GM23338 (cell line): ENCODE results near the gene SULF2. TPM values are rescaled to one million over a fixed set of nuclear protein-coding genes. Genes with fewer than 3 reads are reported as not detected.

Source experiments
- ATAC-seq: fragments of 200-7000 bp; cut with Tn5 transposase; 3 replicates; pipeline ENCODE4 v1.9.1; 2020
- DNase-seq: peaks from one replicate; pipeline ENCODE4 v3.0.0-alpha.2; 2015; ENCODE audit warnings: low spot score
- H2AFZ ChIP-seq: fragments of 200-600 bp; sonication (generic); 2 replicates; pipeline ENCODE4 v1.8.0; 2016; ENCODE audit warnings: antibody characterized with exemption, mild to moderate bottlenecking, moderate library complexity
- H3F3A ChIP-seq: fragments of 200-600 bp; sonication (generic); replicated peaks from 2 replicates; pipeline ENCODE4 v1.8.0; 2017; ENCODE audit warnings: antibody characterized with exemption, mixed run types, low read depth
- H3K27ac ChIP-seq: fragments of 200-600 bp; sonication (generic); 2 replicates; pipeline ENCODE4 v1.6.1; 2016; ENCODE audit warnings: low read depth
- H3K27me3 ChIP-seq: fragments of 200-600 bp; sonication (generic); 2 replicates; pipeline ENCODE4 v1.8.0; 2016; ENCODE audit warnings: mild to moderate bottlenecking, mixed run types, moderate library complexity; ENCODE audit not compliant: insufficient read depth
- H3K36me3 ChIP-seq: fragments of 200-600 bp; sonication (generic); 2 replicates; pipeline ENCODE4 v1.8.0; 2016; ENCODE audit warnings: mild to moderate bottlenecking; ENCODE audit not compliant: insufficient read depth
- H3K4me1 ChIP-seq: fragments of 200-600 bp; sonication (generic); 2 replicates; pipeline ENCODE4 v1.8.0; 2016; ENCODE audit warnings: mild to moderate bottlenecking, moderate library complexity; ENCODE audit not compliant: insufficient read depth
- H3K4me2 ChIP-seq: fragments of 200-600 bp; sonication (generic); 2 replicates; pipeline ENCODE4 v1.7.1; 2017; ENCODE audit warnings: mixed run types
- H3K4me3 ChIP-seq: fragments of 200-600 bp; sonication (generic); 2 replicates; pipeline ENCODE4 v1.6.1; 2016; ENCODE audit warnings: mixed run types
- H3K79me2 ChIP-seq: fragments of 200-600 bp; sonication (generic); replicated peaks from 2 replicates; pipeline ENCODE4 v1.8.0; 2017; ENCODE audit warnings: mild to moderate bottlenecking; ENCODE audit not compliant: insufficient read depth
- H3K9me2 ChIP-seq: fragments of 200-600 bp; sonication (generic); 2 replicates; pipeline ENCODE4 v1.8.0; 2017; ENCODE audit not compliant: insufficient read depth
- H4K20me1 ChIP-seq: fragments of 200-600 bp; sonication (generic); replicated peaks from 2 replicates; pipeline ENCODE4 v1.8.0; 2017; ENCODE audit warnings: mild to moderate bottlenecking; ENCODE audit not compliant: insufficient read depth
- H3K27ac Mint-ChIP-seq: 2 replicates; pipeline ENCODE4 v1.8.0; 2020; ENCODE audit warnings: inconsistent platforms, mild to moderate bottlenecking, moderate library complexity, mixed read lengths
- H3K27me3 Mint-ChIP-seq: 3 replicates; pipeline ENCODE4 v1.8.0; 2022; ENCODE audit warnings: low read depth, mild to moderate bottlenecking, moderate library complexity, mixed read lengths, inconsistent platforms; ENCODE audit not compliant: insufficient read depth, poor library complexity
- H3K36me3 Mint-ChIP-seq: 3 replicates; pipeline ENCODE4 v1.8.0; 2021; ENCODE audit warnings: low read depth, mild to moderate bottlenecking, inconsistent platforms, moderate library complexity, mixed read lengths
- H3K4me1 Mint-ChIP-seq: 3 replicates; pipeline ENCODE4 v1.8.0; 2020; ENCODE audit warnings: mild to moderate bottlenecking, inconsistent platforms, mixed read lengths
- H3K4me3 Mint-ChIP-seq: 3 replicates; pipeline ENCODE4 v1.8.0; 2021; ENCODE audit warnings: moderate library complexity, mild to moderate bottlenecking, inconsistent platforms, mixed read lengths
- H3K9me3 Mint-ChIP-seq: 3 replicates; pipeline ENCODE4 v1.8.0; 2020; ENCODE audit warnings: moderate library complexity, mild to moderate bottlenecking, inconsistent platforms, mixed read lengths
- CREB1 ChIP-seq: fragments of 250-450 bp; sonication (Bioruptor Pico); IDR thresholded peaks from 2 replicates; pipeline ENCODE4 v1.5.0; 2020; ENCODE audit warnings: low read depth, mild to moderate bottlenecking, moderate library complexity
- EZH2 ChIP-seq: fragments of 200-600 bp; sonication (generic); IDR thresholded peaks from one replicate; pipeline ENCODE4 v1.8.0; 2017; ENCODE audit warnings: antibody characterized with exemption, mild to moderate bottlenecking, low read depth; ENCODE audit not compliant: unreplicated experiment
- NANOG ChIP-seq: IDR thresholded peaks from 2 replicates; pipeline ENCODE4 v1.6.1; 2016; ENCODE audit warnings: antibody characterized with exemption, borderline replicate concordance
- POLR2AphosphoS5 ChIP-seq: IDR thresholded peaks from 2 replicates; pipeline ENCODE4 v1.6.1; 2016; ENCODE audit warnings: antibody characterized with exemption, low read depth
- STAT1 ChIP-seq: IDR thresholded peaks from one replicate; pipeline ENCODE4 v1.6.1; 2016; ENCODE audit warnings: antibody characterized with exemption; ENCODE audit not compliant: unreplicated experiment
- ZNF114 ChIP-seq: fragments of 250-450 bp; sonication (Bioruptor Pico); IDR thresholded peaks from 2 replicates; pipeline ENCODE4 v1.5.0; 2020; ENCODE audit warnings: mild to moderate bottlenecking, moderate library complexity
- ZNF331 ChIP-seq: fragments of 250-450 bp; sonication (Bioruptor Pico); IDR thresholded peaks from 2 replicates; pipeline ENCODE4 v1.5.0; 2020; ENCODE audit warnings: low read depth, mild to moderate bottlenecking, moderate library complexity
- polyA plus RNA-seq: library from polyadenylated mRNA; unstranded; fragments of >200 nt; fragmentation: Nextera tagmentation; extraction: Ambion mirVana; gene quantifications from 2 replicates; pipeline ENCODE4 v1.2.1, GENCODE V29; 2016
- total RNA-seq: library from RNA; depleted of rRNA; stranded (reverse); fragments of >200 nt; shearing (Covaris generic); gene quantifications from 2 replicates; pipeline ENCODE4 v1.2.3, GENCODE V29; 2014
- TF ChIP-seq, protein P1 (sequence below), 2 experiments: fragments of 200-600 bp in 1 of 2; sonication (generic) in 1 of 2; conservative IDR thresholded peaks; 2 replicates each; pipeline versions ENCODE4 v1.5.1 to v1.6.1; 2016 to 2017; ENCODE audit warnings: antibody characterized with exemption in 2 of 2, low read depth in 2 of 2, mild to moderate bottlenecking in 2 of 2, moderate library complexity in 1 of 2
- TF ChIP-seq, protein P2 (sequence below): IDR thresholded peaks from 2 replicates; pipeline ENCODE4 v1.6.1; 2016; ENCODE audit warnings: antibody characterized with exemption
- TF ChIP-seq, protein P3 (sequence below): IDR thresholded peaks from one replicate; pipeline ENCODE4 v1.6.1; 2018; ENCODE audit warnings: antibody characterized with exemption; ENCODE audit not compliant: unreplicated experiment

SULF2 gene
- total and polyA plus RNA-seq, 2 experiments from 2014 or later = 9.5 to 20.7 TPM

DNA sequence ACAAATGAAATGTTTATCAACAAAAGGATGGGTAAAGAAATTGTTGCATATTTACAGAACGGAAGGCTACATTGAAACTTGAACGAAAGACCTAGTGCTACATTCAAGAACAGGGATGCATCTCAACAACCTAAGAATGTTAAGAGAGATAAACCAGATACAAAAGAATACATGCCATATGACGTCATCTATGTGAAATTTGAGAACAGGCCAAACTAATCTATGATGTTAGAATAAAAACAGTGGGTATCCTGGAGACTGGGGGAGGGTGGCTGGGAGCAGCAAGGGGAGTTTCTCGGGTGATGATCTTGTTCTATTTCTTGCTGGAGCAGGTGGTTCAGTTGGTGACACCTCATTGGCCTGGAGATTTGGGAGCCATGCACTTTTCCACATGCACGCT is 81.5 kb downstream of the SULF2 start (continued):
- TF ChIP-seq, protein P1, sequence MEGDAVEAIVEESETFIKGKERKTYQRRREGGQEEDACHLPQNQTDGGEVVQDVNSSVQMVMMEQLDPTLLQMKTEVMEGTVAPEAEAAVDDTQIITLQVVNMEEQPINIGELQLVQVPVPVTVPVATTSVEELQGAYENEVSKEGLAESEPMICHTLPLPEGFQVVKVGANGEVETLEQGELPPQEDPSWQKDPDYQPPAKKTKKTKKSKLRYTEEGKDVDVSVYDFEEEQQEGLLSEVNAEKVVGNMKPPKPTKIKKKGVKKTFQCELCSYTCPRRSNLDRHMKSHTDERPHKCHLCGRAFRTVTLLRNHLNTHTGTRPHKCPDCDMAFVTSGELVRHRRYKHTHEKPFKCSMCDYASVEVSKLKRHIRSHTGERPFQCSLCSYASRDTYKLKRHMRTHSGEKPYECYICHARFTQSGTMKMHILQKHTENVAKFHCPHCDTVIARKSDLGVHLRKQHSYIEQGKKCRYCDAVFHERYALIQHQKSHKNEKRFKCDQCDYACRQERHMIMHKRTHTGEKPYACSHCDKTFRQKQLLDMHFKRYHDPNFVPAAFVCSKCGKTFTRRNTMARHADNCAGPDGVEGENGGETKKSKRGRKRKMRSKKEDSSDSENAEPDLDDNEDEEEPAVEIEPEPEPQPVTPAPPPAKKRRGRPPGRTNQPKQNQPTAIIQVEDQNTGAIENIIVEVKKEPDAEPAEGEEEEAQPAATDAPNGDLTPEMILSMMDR (conservative IDR thresholded peaks at IDR 0.05; ENCODE audit: low read depth in 2 of 2) = no peak
- TF ChIP-seq POLR2AphosphoS5 (no peak), EZH2 (no peak), ZNF331 (CRISPR knock-in tag) (no peak), CREB1 (CRISPR knock-in tag) (no peak), STAT1 (no peak), NANOG (no peak), ZNF114 (CRISPR knock-in tag) (no peak)
- TF ChIP-seq, protein P2, sequence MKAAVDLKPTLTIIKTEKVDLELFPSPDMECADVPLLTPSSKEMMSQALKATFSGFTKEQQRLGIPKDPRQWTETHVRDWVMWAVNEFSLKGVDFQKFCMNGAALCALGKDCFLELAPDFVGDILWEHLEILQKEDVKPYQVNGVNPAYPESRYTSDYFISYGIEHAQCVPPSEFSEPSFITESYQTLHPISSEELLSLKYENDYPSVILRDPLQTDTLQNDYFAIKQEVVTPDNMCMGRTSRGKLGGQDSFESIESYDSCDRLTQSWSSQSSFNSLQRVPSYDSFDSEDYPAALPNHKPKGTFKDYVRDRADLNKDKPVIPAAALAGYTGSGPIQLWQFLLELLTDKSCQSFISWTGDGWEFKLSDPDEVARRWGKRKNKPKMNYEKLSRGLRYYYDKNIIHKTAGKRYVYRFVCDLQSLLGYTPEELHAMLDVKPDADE = no peak
- TF ChIP-seq, protein P3, sequence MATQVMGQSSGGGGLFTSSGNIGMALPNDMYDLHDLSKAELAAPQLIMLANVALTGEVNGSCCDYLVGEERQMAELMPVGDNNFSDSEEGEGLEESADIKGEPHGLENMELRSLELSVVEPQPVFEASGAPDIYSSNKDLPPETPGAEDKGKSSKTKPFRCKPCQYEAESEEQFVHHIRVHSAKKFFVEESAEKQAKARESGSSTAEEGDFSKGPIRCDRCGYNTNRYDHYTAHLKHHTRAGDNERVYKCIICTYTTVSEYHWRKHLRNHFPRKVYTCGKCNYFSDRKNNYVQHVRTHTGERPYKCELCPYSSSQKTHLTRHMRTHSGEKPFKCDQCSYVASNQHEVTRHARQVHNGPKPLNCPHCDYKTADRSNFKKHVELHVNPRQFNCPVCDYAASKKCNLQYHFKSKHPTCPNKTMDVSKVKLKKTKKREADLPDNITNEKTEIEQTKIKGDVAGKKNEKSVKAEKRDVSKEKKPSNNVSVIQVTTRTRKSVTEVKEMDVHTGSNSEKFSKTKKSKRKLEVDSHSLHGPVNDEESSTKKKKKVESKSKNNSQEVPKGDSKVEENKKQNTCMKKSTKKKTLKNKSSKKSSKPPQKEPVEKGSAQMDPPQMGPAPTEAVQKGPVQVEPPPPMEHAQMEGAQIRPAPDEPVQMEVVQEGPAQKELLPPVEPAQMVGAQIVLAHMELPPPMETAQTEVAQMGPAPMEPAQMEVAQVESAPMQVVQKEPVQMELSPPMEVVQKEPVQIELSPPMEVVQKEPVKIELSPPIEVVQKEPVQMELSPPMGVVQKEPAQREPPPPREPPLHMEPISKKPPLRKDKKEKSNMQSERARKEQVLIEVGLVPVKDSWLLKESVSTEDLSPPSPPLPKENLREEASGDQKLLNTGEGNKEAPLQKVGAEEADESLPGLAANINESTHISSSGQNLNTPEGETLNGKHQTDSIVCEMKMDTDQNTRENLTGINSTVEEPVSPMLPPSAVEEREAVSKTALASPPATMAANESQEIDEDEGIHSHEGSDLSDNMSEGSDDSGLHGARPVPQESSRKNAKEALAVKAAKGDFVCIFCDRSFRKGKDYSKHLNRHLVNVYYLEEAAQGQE = no peak

DNA sequence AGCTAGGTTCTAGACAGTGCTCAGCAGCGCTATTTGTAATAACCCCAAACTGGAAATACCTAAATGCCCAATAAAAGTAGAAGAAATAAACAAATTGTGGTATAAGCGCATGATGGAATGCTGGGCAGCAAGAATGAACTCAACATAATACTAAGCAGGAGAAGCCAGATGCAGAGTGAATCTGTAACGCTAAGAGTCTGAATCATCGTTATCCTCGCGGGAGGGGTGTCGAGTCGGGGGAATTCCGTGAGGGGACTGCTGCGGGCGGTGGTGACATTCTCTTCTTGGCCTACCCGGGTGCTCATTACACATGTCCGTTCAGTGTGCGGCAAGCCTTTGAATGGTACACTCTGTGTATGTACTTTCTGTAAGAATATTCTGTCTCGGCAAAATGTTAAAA is 83.7 kb downstream of the SULF2 start:
- Histone ChIP-seq H3F3A (no peaks in the 10 kb centered on the region), H3K27me3 (no peaks in the 10 kb centered on the region), H3K36me3 (no peaks in the 10 kb centered on the region), H2AFZ (no peak overlapping the region), H3K79me2 (no peaks in the 10 kb centered on the region), H4K20me1 (no peaks in the 10 kb centered on the region), H3K4me3 (no peak overlapping the region), H3K27ac (no peak overlapping the region), H3K9me2 (no peaks in the 10 kb centered on the region), H3K4me1 (no peaks in the 10 kb centered on the region), H3K4me2 (no peak overlapping the region)
- H3K4me1 Mint-ChIP-seq = peaks cover 5% of the 10 kb centered on the region
- ATAC-seq (no peak), DNase-seq (no peak)
- no peaks in the 10 kb centered on the region; the same call in 2 of the 3 replicates for H3K36me3 Mint-ChIP-seq
- no peak overlapping the region for H3K4me3 Mint-ChIP-seq
- no peaks in the 10 kb centered on the region for H3K9me3 Mint-ChIP-seq
- H3K27me3 Mint-ChIP-seq = no peaks in the 10 kb centered on the region
- no peak overlapping the region for H3K27ac Mint-ChIP-seq
- TF ChIP-seq NANOG (no peak), ZNF331 (CRISPR knock-in tag) (no peak), POLR2AphosphoS5 (no peak), ZNF114 (CRISPR knock-in tag) (no peak)
- TF ChIP-seq, protein P3 = no peak
- TF ChIP-seq, protein P2 = no peak
- TF ChIP-seq, protein P1 (conservative IDR thresholded peaks at IDR 0.05; ENCODE audit: low read depth in 2 of 2) = no peak
